Middle frontal gyrus (tissue), 1 donor: ENCODE data around the gene MAN1B1.
"Not testable (repeated sequence)": the region's sequence is repeated elsewhere in the genome, so short reads cannot be mapped to it uniquely, and the experiment has no call there.

Source experiments
- DNase-seq: peaks from one replicate; pipeline ENCODE4 v3.0.0-alpha.2; 2015; ENCODE audit warnings: low spot score; ENCODE audit errors: extremely low spot score

Gene MAN1B1

GRCh38 chr9:137110147-137110910, 23.5 kb downstream of the MAN1B1 start:
- no peak for DNase-seq

- DNase-seq, result no peak
Observed at GRCh38 chr9:137110911-137111787, 24.4 kb downstream of the MAN1B1 start.

- DNase-seq, result no peak
Observed at GRCh38 chr9:137111788-137112563, 25.2 kb downstream of the MAN1B1 start.

GRCh38 chr9:137112564-137113384, 26.0 kb downstream of the MAN1B1 start:
- DNase-seq, result no peak

- no peak for DNase-seq
Observed at GRCh38 chr9:137113385-137114159, 26.8 kb downstream of the MAN1B1 start.

- no peak for DNase-seq
Observed at GRCh38 chr9:137114220-137114612, 27.4 kb downstream of the MAN1B1 start.

- DNase-seq, result no peak
Observed at GRCh38 chr9:137114613-137115393, 28.0 kb downstream of the MAN1B1 start, which contains the start of gene DPP7. Gene DPP7 (minus strand): TSS chr9:137114733. CDS start chr9:137114713, 20 bp downstream.

- no peak for DNase-seq
Observed at GRCh38 chr9:137115394-137116026, 28.7 kb downstream of the MAN1B1 start.

- DNase-seq, result no peak
Observed at GRCh38 chr9:137116027-137116507, 29.3 kb downstream of the MAN1B1 start.

GRCh38 chr9:137116728-137117127, 29.9 kb downstream of the MAN1B1 start:
- DNase-seq, result no peak

GRCh38 chr9:137117269-137117731, 30.5 kb downstream of the MAN1B1 start:
- DNase-seq, result no peak

GRCh38 chr9:137118092-137118603, 31.4 kb downstream of the MAN1B1 start:
- not testable (repeated sequence) for DNase-seq

- DNase-seq, result not testable (repeated sequence)
Observed at GRCh38 chr9:137121927-137122795, 35.4 kb downstream of the MAN1B1 start.

GRCh38 chr9:137122796-137123467, 36.1 kb downstream of the MAN1B1 start:
- DNase-seq, result not testable (repeated sequence)

GRCh38 chr9:137123468-137123837, 36.7 kb downstream of the MAN1B1 start:
- no peak for DNase-seq

GRCh38 chr9:137123952-137124462, 37.2 kb downstream of the MAN1B1 start:
- DNase-seq, result not testable (repeated sequence)
